HepG2 (cell line): ENCODE measurements around the gene ARRDC3. TPM values are rescaled to one million over a fixed set of nuclear protein-coding genes. Genes with fewer than 3 reads are reported as not detected.
A peak's percentile ranks its signal among the peaks of the same experiment; 100 is the strongest.

Source experiments
- ATAC-seq: fragments of 200-7000 bp; cut with Tn5 transposase; 3 replicates; pipeline ENCODE4 v1.9.1; 2020; ENCODE audit warnings: mild to moderate bottlenecking, moderate library complexity
- BruUV-seq: library from RNA; stranded (reverse); fragments of 400-500 nt; replicated peaks from 2 replicates; lab custom pipeline; 2021; lab: Mats Ljungman, UMichigan
- CTCF ChIA-PET: fragments of 300-600 bp; formaldehyde crosslinking; extraction: SDS; loops from one replicate; lab custom pipeline; 2021; ENCODE audit warnings: low total read pairs, inconsistent platforms, low intra/inter-chr PET ratio; lab: Yijun Ruan, JAX
- POLR2A ChIA-PET: fragments of 350-600 bp; sonication (Branson Sonifier 250); formaldehyde crosslinking; loops from one replicate; lab custom pipeline; 2020; ENCODE audit warnings: antibody characterized with exemption, inconsistent platforms; lab: Yijun Ruan, JAX
- DNase-seq: peaks from one replicate; pipeline ENCODE4 v3.0.0-alpha.2; 2015; ENCODE audit warnings: low spot score
- FAIRE-seq: peaks from 3 replicates; lab custom pipeline; 2011; peaks lifted over from hg19 to GRCh38; lab: Jason Lieb, UNC
- H2AFZ ChIP-seq: one replicate; pipeline ENCODE4 v1.6.1; 2011; ENCODE audit warnings: low read length, inconsistent platforms
- H3K27ac ChIP-seq: fragments of 300-600 bp; 3 replicates; pipeline ENCODE4 v1.8.0; 2011; ENCODE audit warnings: mixed run types, mild to moderate bottlenecking, mixed read lengths, low read length, inconsistent platforms; ENCODE audit not compliant: insufficient read depth; ENCODE audit errors: extremely low read length
- H3K27me3 ChIP-seq, 2 experiments: fragments of 200-600 bp in 1 of 2; 2 replicates in 1 of 2; 3 replicates in 1 of 2; pipeline versions ENCODE4 v1.6.0 to v1.8.0; 2011; ENCODE audit warnings: low read length in 2 of 2, mild to moderate bottlenecking in 2 of 2, moderate library complexity in 2 of 2, inconsistent platforms in 1 of 2; ENCODE audit not compliant: insufficient read depth in 2 of 2, control insufficient read depth in 1 of 2
- H3K36me3 ChIP-seq, 2 experiments: fragments of 200-600 bp in 1 of 2; replicated peaks in 1 of 2; 2 replicates in 1 of 2; 3 replicates in 1 of 2; pipeline versions ENCODE4 v1.5.1 to v1.8.0; 2011; ENCODE audit warnings: low read length in 2 of 2, inconsistent platforms in 1 of 2; ENCODE audit not compliant: insufficient read depth in 2 of 2, control insufficient read depth in 1 of 2
- H3K4me1 ChIP-seq: 2 replicates; pipeline ENCODE4 v1.5.1; 2012; ENCODE audit warnings: low read length, inconsistent platforms; ENCODE audit not compliant: insufficient read depth
- H3K4me2 ChIP-seq: 2 replicates; pipeline ENCODE4 v1.6.0; 2011; ENCODE audit warnings: low read depth, low read length, inconsistent platforms
- H3K4me3 ChIP-seq, 3 experiments: fragments of 200-600 bp in 1 of 3; sonication (generic), shearing (Covaris generic) in 1 of 3; replicated peaks in 1 of 3; 2 replicates each; pipeline ENCODE4 v1.5.1; 2011 to 2016; ENCODE audit warnings: low read length in 3 of 3, inconsistent platforms in 2 of 3, low read depth in 2 of 3, mild to moderate bottlenecking in 2 of 3, control low read depth in 1 of 3, mixed read lengths in 1 of 3; ENCODE audit not compliant: insufficient read depth in 1 of 3
- H3K79me2 ChIP-seq: one replicate; pipeline ENCODE4 v1.6.1; 2011; ENCODE audit warnings: low read length, inconsistent platforms; ENCODE audit not compliant: insufficient read depth
- H3K9ac ChIP-seq: 2 replicates; pipeline ENCODE4 v1.6.0; 2011; ENCODE audit warnings: mild to moderate bottlenecking, low read depth, low read length, inconsistent platforms; ENCODE audit not compliant: insufficient read depth
- H3K9me3 ChIP-seq: 2 replicates; pipeline ENCODE4 v1.5.1; 2012; ENCODE audit warnings: mild to moderate bottlenecking, low read length
- H4K20me1 ChIP-seq: 2 replicates; pipeline ENCODE4 v1.6.0; 2011; ENCODE audit warnings: inconsistent platforms, mild to moderate bottlenecking, low read length, moderate library complexity; ENCODE audit not compliant: insufficient read depth
- MAFG ChIP-seq: sonication (generic); formaldehyde crosslinking; IDR thresholded peaks from 2 replicates; pipeline ENCODE4 v1.5.1; 2020; ENCODE audit warnings: mild to moderate bottlenecking, missing genetic modification reagents
- POGK ChIP-seq: sonication (generic); formaldehyde crosslinking; conservative IDR thresholded peaks from 2 replicates; pipeline ENCODE4 v1.8.0; 2022; ENCODE audit warnings: mild to moderate bottlenecking, moderate library complexity, missing genetic modification reagents
- RFXANK ChIP-seq: IDR thresholded peaks from 2 replicates; pipeline ENCODE4 v1.6.1; 2016
- ZFP91 ChIP-seq: sonication (generic); formaldehyde crosslinking; IDR thresholded peaks from 2 replicates; pipeline ENCODE4 v1.9.0; 2022; ENCODE audit warnings: missing genetic modification reagents, mild to moderate bottlenecking, borderline replicate concordance
- ZNF318 ChIP-seq: sonication (generic); formaldehyde crosslinking; IDR thresholded peaks from 2 replicates; pipeline ENCODE4 v1.4.0; 2020; ENCODE audit warnings: mild to moderate bottlenecking, missing genetic modification reagents
- ZNF616 ChIP-seq: sonication (generic); formaldehyde crosslinking; IDR thresholded peaks from 2 replicates; pipeline ENCODE4 v1.5.0; 2020; ENCODE audit warnings: low read depth, mild to moderate bottlenecking, missing genetic modification reagents
- WGBS: methylation state at CpG from one replicate; pipeline ENCODE4 v1.1.6; 2017; ENCODE audit warnings: low lambda C conversion rate; 5-methylcytosine and 5-hydroxymethylcytosine counted together
- in situ Hi-C: cut with HindIII; loops from 2 replicates; pipeline ENCODE4 v1.10.0; 2017; ENCODE audit warnings: low pct_unique_long_range_greater_than_20kb; ENCODE audit not compliant: extremely low pct_ligation_motif_present
- intact Hi-C: fragments of 100-400 bp; cut with micrococcal nuclease; formaldehyde crosslinking; loops from one replicate; pipeline ENCODE4 v1.10.0; 2022; ENCODE audit not compliant: unreplicated experiment
- polyA plus RNA-seq, 8 experiments: library from polyadenylated mRNA; depleted of rRNA in 3 of 8; stranded (reverse) in 7 of 8; unstranded in 1 of 8; fragments of >200 nt; fragmentation: Illumina TruSeq in 4 of 8; extraction: Trizol in 4 of 8; gene quantifications; 2 replicates each; pipeline versions ENCODE4 v1.2.1 to v1.2.3, GENCODE V29; 2011 to 2016; ENCODE audit warnings: low read depth in 4 of 8, missing spikeins in 1 of 8, mixed read lengths in 1 of 8; ENCODE audit not compliant: insufficient read depth in 1 of 8
- total RNA-seq, 5 experiments: library from RNA; depleted of rRNA; stranded (reverse); fragments of >200 nt; fragmentation: Illumina TruSeq; extraction: Trizol; gene quantifications; 2 replicates each; pipeline ENCODE4 v1.2.3, GENCODE V29; 2016; ENCODE audit warnings: low read depth in 1 of 5
- TF ChIP-seq, protein P1 (sequence below): sonication (generic); formaldehyde crosslinking; IDR thresholded peaks from 2 replicates; pipeline ENCODE4 v1.4.0; 2020; ENCODE audit warnings: mild to moderate bottlenecking, missing genetic modification reagents

Gene ARRDC3
- total and polyA plus RNA-seq, 2 of the 13 experiments (the other 11 are each of a cell fraction or from before 2014, with no cell fraction given), result 3.4 to 24.4 TPM

GRCh38 chr5:91380491-91381238, 2.5 kb downstream of the ARRDC3 start:
- Histone ChIP-seq H3K9me3 (no peaks in the 10 kb centered on the region), H3K27ac (peak overlapping the region; percentile 94), H3K4me3 (peak overlapping the region; percentile 77 to 90 (median 79)), H3K9ac (peak overlapping the region; percentile 89), H3K36me3 (peaks cover 0 to 8% of the 10 kb centered on the region in 2 experiments; a peak in 3 of 5 replicates), H3K4me2 (peak overlapping the region; percentile 80), H4K20me1 (peaks cover 12% of the 10 kb centered on the region; the same call in 1 of the 2 replicates), H3K27me3 (no peaks in the 10 kb centered on the region; a peak in 1 of 5 replicates), H3K79me2 (peaks cover 48% of the 10 kb centered on the region), H2AFZ (no peak overlapping the region), H3K4me1 (peaks cover 5% of the 10 kb centered on the region; the same call in 1 of the 2 replicates)
- 4% methylated on average over 20 of the region's 42 CpGs for WGBS
- in situ Hi-C loops (loop anchor here (5.0 to 10.0 kb wide), 3 partner anchors 276 to 513 kb away; no protein-coding TSS in a partner anchor), intact Hi-C loops (loop anchor here (1.0 to 5.0 kb wide), 5 partner anchors 66 to 908 kb away; partner anchors contain the start of genes MBLAC2 and POLR3G)
- FAIRE-seq (no peak), ATAC-seq (peak; percentile 84), DNase-seq (peak; percentile 90)
- CTCF ChIA-PET, result no interaction called here
- POLR2A ChIA-PET, result interaction anchor here (0.6 to 1.7 kb wide), 11 partner anchors 13 to 906 kb away, joined by 3 to 7 read pairs (median 3); partner anchors contain the start of genes MBLAC2 and POLR3G
- no TSS peak for BruUV-seq
- no peak for TF ChIP-seq ZNF616 (CRISPR knock-in tag)
- peak; percentile 98 for TF ChIP-seq RFXANK (CRISPR knock-in tag)
- no peak for TF ChIP-seq POGK (CRISPR knock-in tag)
- TF ChIP-seq, protein P1, sequence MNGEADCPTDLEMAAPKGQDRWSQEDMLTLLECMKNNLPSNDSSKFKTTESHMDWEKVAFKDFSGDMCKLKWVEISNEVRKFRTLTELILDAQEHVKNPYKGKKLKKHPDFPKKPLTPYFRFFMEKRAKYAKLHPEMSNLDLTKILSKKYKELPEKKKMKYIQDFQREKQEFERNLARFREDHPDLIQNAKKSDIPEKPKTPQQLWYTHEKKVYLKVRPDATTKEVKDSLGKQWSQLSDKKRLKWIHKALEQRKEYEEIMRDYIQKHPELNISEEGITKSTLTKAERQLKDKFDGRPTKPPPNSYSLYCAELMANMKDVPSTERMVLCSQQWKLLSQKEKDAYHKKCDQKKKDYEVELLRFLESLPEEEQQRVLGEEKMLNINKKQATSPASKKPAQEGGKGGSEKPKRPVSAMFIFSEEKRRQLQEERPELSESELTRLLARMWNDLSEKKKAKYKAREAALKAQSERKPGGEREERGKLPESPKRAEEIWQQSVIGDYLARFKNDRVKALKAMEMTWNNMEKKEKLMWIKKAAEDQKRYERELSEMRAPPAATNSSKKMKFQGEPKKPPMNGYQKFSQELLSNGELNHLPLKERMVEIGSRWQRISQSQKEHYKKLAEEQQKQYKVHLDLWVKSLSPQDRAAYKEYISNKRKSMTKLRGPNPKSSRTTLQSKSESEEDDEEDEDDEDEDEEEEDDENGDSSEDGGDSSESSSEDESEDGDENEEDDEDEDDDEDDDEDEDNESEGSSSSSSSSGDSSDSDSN (CRISPR knock-in tag), result 0 out of 2 replicates have a peak, but pooled peaks have one; percentile 31
- TF ChIP-seq MAFG (CRISPR knock-in tag), result no peak
- 0 out of 2 replicates have a peak, but pooled peaks have one; percentile 70 for TF ChIP-seq ZNF318 (CRISPR knock-in tag)
- TF ChIP-seq ZFP91 (CRISPR knock-in tag), result peak; percentile 39; the same call in 1 of the 2 replicates
